ENCODE measurements around the gene IL17RA. TPM values are rescaled to one million over a fixed set of nuclear protein-coding genes. Genes with fewer than 3 reads are reported as not detected.

The IL17RA gene
- total RNA-seq, 3 donors from 2014 or later (not counting 1 experiment from before 2014, with no cell fraction given), result 22.1 to 42.6 (median 28.7) TPM

- Mint-ChIP-seq H3K27me3 (ENCODE audit: low read depth in 2 of 2) (peaks cover 14 to 21% of the 10 kb centered on the region in 2 donors), H3K4me3 (peak overlapping the region; percentile 37), H3K9me3 (no peaks in the 10 kb centered on the region), H3K36me3 (peaks cover 5% of the 10 kb centered on the region), H3K4me1 (peaks cover 41 to 45% of the 10 kb centered on the region in 2 donors), H3K27ac (no peak overlapping the region)
- Histone ChIP-seq H3K27me3 (ENCODE audit: control insufficient read depth, insufficient read depth, low read length) (peaks cover 15% of the 10 kb centered on the region), H3K4me1 (ENCODE audit: control insufficient read depth, insufficient read depth, low read length) (peaks cover 54% of the 10 kb centered on the region), H3K36me3 (ENCODE audit: control insufficient read depth, insufficient read depth, low read length) (no peaks in the 10 kb centered on the region), H3K4me3 (ENCODE audit: low read length) (no peak overlapping the region), H3K27ac (ENCODE audit: low read length) (no peak overlapping the region), H3K9me3 (ENCODE audit: control insufficient read depth, insufficient read depth, low read length) (no peaks in the 10 kb centered on the region)
- peak; percentile 78 to 89 (median 81) for ATAC-seq
- intact Hi-C loops (cut with micrococcal nuclease), result no loop called here
- WGBS (ENCODE audit: insufficient coverage), result 3% methylated on average over 43 of the region's 45 CpGs
- peak; percentile 50 to 76 for DNase-seq
- TF ChIP-seq CTCF (IDR thresholded peaks at IDR 0.05), result no peak
Observed at GRCh38 chr22:17120281-17120680, 35.5 kb downstream of the IL17RA start.

- peak in 1 of 2 donors; percentile 42 for DNase-seq
- no peak overlapping the region for H3K27ac Mint-ChIP-seq
- H3K4me3 Mint-ChIP-seq, result no peak overlapping the region
- peaks cover 5% of the 10 kb centered on the region for H3K36me3 Mint-ChIP-seq
- no peaks in the 10 kb centered on the region for H3K9me3 Mint-ChIP-seq
- ATAC-seq, result peak in 2 of 3 donors; percentile 32 to 35
- peaks cover 14 to 21% of the 10 kb centered on the region in 2 donors for H3K27me3 Mint-ChIP-seq (ENCODE audit: low read depth in 2 of 2)
- intact Hi-C loops (cut with micrococcal nuclease), result no loop called here
- H3K4me3 ChIP-seq (ENCODE audit: low read length), result no peak overlapping the region
- under 1% methylated on average over 70 of the region's 70 CpGs for WGBS (ENCODE audit: insufficient coverage)
- H3K27me3 ChIP-seq (ENCODE audit: control insufficient read depth, insufficient read depth, low read length), result peaks cover 15% of the 10 kb centered on the region
- no peak overlapping the region for H3K27ac ChIP-seq (ENCODE audit: low read length)
- H3K9me3 ChIP-seq (ENCODE audit: control insufficient read depth, insufficient read depth, low read length), result no peaks in the 10 kb centered on the region
- H3K4me1 Mint-ChIP-seq, result peaks cover 37 to 42% of the 10 kb centered on the region in 2 donors
- TF ChIP-seq CTCF (IDR thresholded peaks at IDR 0.05), result no peak
- H3K36me3 ChIP-seq (ENCODE audit: control insufficient read depth, insufficient read depth, low read length), result no peaks in the 10 kb centered on the region
- H3K4me1 ChIP-seq (ENCODE audit: control insufficient read depth, insufficient read depth, low read length), result peaks cover 52% of the 10 kb centered on the region
Observed at GRCh38 chr22:17120711-17121232, 36.0 kb downstream of the IL17RA start.

GRCh38 chr22:17121233-17122195 lies 36.7 kb downstream of the IL17RA start, which contains the start of gene TMEM121B:
TMEM121B (minus strand) TSS chr22:17121360; CDS start chr22:17121127, 233 bp downstream.
- no peaks in the 10 kb centered on the region for H3K9me3 ChIP-seq (ENCODE audit: control insufficient read depth, insufficient read depth, low read length)
- H3K4me3 ChIP-seq (ENCODE audit: low read length), result no peak within 1 kb of the TSS

More at GRCh38 chr22:17121233-17122195, 36.7 kb downstream of the IL17RA start, which contains the start of gene TMEM121B:
- Mint-ChIP-seq H3K4me3 (peak within 1 kb of the TSS; percentile 69), H3K27me3 (ENCODE audit: low read depth in 2 of 2) (peaks cover 14 to 21% of the 10 kb centered on the region in 2 donors), H3K36me3 (peaks cover 5% of the 10 kb centered on the region), H3K27ac (no peak within 1 kb of the TSS), H3K4me1 (peaks cover 29 to 35% of the 10 kb centered on the region in 2 donors), H3K9me3 (no peaks in the 10 kb centered on the region)
- Histone ChIP-seq H3K36me3 (ENCODE audit: control insufficient read depth, insufficient read depth, low read length) (no peaks in the 10 kb centered on the region), H3K27me3 (ENCODE audit: control insufficient read depth, insufficient read depth, low read length) (peaks cover 15% of the 10 kb centered on the region), H3K27ac (ENCODE audit: low read length) (no peak within 1 kb of the TSS), H3K4me1 (ENCODE audit: control insufficient read depth, insufficient read depth, low read length) (peaks cover 44% of the 10 kb centered on the region)
- WGBS (ENCODE audit: insufficient coverage), result 11% methylated on average over 69 of the region's 69 CpGs
- DNase-seq (peak in 1 of 2 donors; percentile 25), ATAC-seq (no peak)
- intact Hi-C loops (cut with micrococcal nuclease), result no loop called here
- no peak for TF ChIP-seq CTCF (IDR thresholded peaks at IDR 0.05)

Measured in natural killer cell (primary cell).